Spleen (tissue), 7 donors: ENCODE results near the gene ABHD5.

Source experiments
- POLR2A ChIP-seq, 3 donors: fragments of 450-650 bp; IDR thresholded peaks; one replicate each; pipeline ENCODE4 v1.5.1; 2017; ENCODE audit warnings: antibody characterized with exemption in 3 of 3, mild to moderate bottlenecking in 1 of 3
- POLR2AphosphoS5 ChIP-seq, 3 donors: sonication (generic); formaldehyde crosslinking; IDR thresholded peaks; one replicate each; pipeline ENCODE4 v1.5.1; 2017; ENCODE audit warnings: antibody characterized with exemption in 3 of 3
- TF ChIP-seq, protein P1 (sequence below), 11 experiments: fragments of 200-600 bp in 7 of 11; fragments of 450-650 bp in 4 of 11; sonication (generic) in 4 of 11; IDR thresholded peaks in 8 of 11; conservative IDR thresholded peaks in 3 of 11; 1 replicate in 7 of 11; 2 replicates in 4 of 11; pipeline versions ENCODE4 v1.4.0 to v1.8.0; 2016 to 2021; ENCODE audit warnings: antibody characterized with exemption in 11 of 11, inconsistent platforms in 4 of 11, mild to moderate bottlenecking in 1 of 11
- donor health status: DM: no; HTN: no; CAD: no; lungs with moderate emphysema.
- donor health status: DM: no; HTN: no; CAD: no.
- donor health status: DM: no; HTN: no; CAD: no.

DNA sequence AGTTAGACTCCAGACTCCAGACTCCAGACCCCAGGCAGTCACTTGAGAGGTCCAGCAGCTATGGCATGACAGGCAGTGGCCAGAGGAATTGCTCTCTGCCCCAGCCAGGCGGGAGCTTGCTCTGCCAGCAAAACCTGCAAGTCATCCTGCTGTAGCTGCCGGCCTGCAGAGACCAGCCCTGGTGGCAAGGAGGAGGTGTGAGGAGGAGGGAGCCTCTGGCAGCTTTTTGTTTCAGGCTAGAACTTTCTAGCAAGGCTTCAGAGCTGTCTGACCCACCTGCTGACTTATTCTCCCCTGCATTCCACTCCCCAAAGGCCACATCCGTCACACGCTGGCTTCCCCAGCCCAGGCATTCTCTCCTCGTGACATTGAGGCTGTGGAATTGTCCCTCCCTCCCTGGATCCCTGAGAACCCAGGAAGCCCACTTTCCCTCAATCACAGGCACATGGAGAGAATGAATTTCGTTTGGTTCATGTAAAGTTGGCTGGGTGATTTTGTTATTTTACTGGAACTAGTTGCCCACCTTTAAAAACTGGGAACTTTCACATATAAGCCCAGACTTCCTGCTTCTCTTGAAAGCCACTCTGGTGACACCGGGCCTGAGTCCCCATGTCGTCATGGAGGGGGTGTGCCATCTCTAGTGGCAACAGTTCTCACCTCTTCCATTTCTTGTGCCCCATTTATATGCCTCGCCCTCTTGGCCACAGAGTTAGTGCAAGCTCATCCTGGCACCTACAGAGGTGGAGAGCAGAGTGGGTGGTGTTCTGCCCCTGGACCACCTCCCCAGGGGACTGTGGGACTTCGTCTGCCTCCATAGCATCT, 82.7 kb downstream of the ABHD5 start:
- TF ChIP-seq, protein P1, sequence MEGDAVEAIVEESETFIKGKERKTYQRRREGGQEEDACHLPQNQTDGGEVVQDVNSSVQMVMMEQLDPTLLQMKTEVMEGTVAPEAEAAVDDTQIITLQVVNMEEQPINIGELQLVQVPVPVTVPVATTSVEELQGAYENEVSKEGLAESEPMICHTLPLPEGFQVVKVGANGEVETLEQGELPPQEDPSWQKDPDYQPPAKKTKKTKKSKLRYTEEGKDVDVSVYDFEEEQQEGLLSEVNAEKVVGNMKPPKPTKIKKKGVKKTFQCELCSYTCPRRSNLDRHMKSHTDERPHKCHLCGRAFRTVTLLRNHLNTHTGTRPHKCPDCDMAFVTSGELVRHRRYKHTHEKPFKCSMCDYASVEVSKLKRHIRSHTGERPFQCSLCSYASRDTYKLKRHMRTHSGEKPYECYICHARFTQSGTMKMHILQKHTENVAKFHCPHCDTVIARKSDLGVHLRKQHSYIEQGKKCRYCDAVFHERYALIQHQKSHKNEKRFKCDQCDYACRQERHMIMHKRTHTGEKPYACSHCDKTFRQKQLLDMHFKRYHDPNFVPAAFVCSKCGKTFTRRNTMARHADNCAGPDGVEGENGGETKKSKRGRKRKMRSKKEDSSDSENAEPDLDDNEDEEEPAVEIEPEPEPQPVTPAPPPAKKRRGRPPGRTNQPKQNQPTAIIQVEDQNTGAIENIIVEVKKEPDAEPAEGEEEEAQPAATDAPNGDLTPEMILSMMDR (IDR thresholded peaks at IDR 0.05 in 8 of 11, conservative IDR thresholded peaks at IDR 0.05 in 3 of 11), result no peak
- TF ChIP-seq POLR2AphosphoS5 (IDR thresholded peaks at IDR 0.05), result no peak
- TF ChIP-seq POLR2A (IDR thresholded peaks at IDR 0.05), result no peak
